Suppressor macrophage treated with lipopolysaccharide for 4 hours (primary cell): ENCODE data around the gene ABCG4.

Experiments
- DNase-seq: peaks from one replicate; pipeline ENCODE4 v3.0.0-alpha.2; 2020

Gene ABCG4

GRCh38 chr11:119209186-119209585 is 60.3 kb downstream of the ABCG4 start:
- no peak for DNase-seq

GRCh38 chr11:119210050-119210449 is 61.2 kb downstream of the ABCG4 start:
- peak; percentile 24 for DNase-seq
